Heart right ventricle (tissue), 16 donors: ENCODE data around the gene ADAM12. TPM values are rescaled to one million over a fixed set of nuclear protein-coding genes. Genes with fewer than 3 reads are reported as not detected.

Source experiments
- ATAC-seq, 8 donors: fragments of 200-7000 bp; cut with Tn5 transposase; one replicate each; pipeline ENCODE4 v1.9.1; 2020; ENCODE audit warnings: mild to moderate bottlenecking in 8 of 8, moderate library complexity in 8 of 8, moderate number of reproducible peaks in 1 of 8
- DNase-seq, 2 donors: peaks; one replicate each; pipeline ENCODE4 v3.0.0-alpha.2; 2020
- H3K27ac ChIP-seq, 10 donors: fragments of 200-600 bp; sonication (generic) in 2 of 10; one replicate each; pipeline versions ENCODE4 v1.5.0 to v1.8.0; 2020 to 2022; ENCODE audit warnings: mild to moderate bottlenecking in 3 of 10
- H3K27me3 ChIP-seq, 7 donors: fragments of 200-600 bp; one replicate each; pipeline ENCODE4 v1.8.0; 2021 to 2022; ENCODE audit warnings: mild to moderate bottlenecking in 2 of 7
- H3K36me3 ChIP-seq, 9 donors: fragments of 200-600 bp; sonication (generic) in 1 of 9; one replicate each; pipeline versions ENCODE4 v1.5.0 to v1.8.0; 2020 to 2022; ENCODE audit warnings: mild to moderate bottlenecking in 2 of 9
- H3K4me1 ChIP-seq, 9 donors: fragments of 200-600 bp; sonication (generic) in 1 of 9; one replicate each; pipeline versions ENCODE4 v1.5.0 to v1.8.0; 2020 to 2022; ENCODE audit warnings: mild to moderate bottlenecking in 4 of 9
- H3K4me3 ChIP-seq, 10 donors: fragments of 200-600 bp; sonication (generic) in 2 of 10; one replicate each; pipeline versions ENCODE4 v1.5.0 to v1.8.0; 2020 to 2022; ENCODE audit warnings: mild to moderate bottlenecking in 7 of 10, moderate library complexity in 2 of 10
- H3K9me3 ChIP-seq, 11 donors: fragments of 200-600 bp in 10 of 11; sonication (generic) in 2 of 11; one replicate each; pipeline versions ENCODE4 v1.5.0 to v1.8.0; 2013 to 2022; ENCODE audit warnings: mild to moderate bottlenecking in 2 of 11, control low read depth in 1 of 11, moderate library complexity in 1 of 11
- WGBS, 2 donors: extraction: QIAGEN DNeasy Blood & Tissue Kit; methylation state at CpG; one replicate each; pipeline ENCODE4 v1.1.7; 2013; ENCODE audit warnings: inconsistent platforms in 1 of 2; 5-methylcytosine and 5-hydroxymethylcytosine counted together
- intact Hi-C, 10 donors: fragments of 100-400 bp; cut with DNase I; formaldehyde crosslinking; loops; one replicate each; pipeline versions ENCODE4 v1.11.1 to v1.14.2; 2022
- polyA plus RNA-seq, 2 donors: library from polyadenylated mRNA; stranded (reverse); fragments of 200-250 nt; gene quantifications; one replicate each; pipeline ENCODE4 v1.2.3, GENCODE V29; 2013
- total RNA-seq, 10 donors: library from RNA; stranded (reverse); fragmentation: NEBNext Ultra II Directional in 3 of 10; extraction: Animal tissue kit (Norgen Biotek cat#: 25700) in 3 of 10; gene quantifications; one replicate each; pipeline versions ENCODE4 v1.2.1 to v1.2.4, GENCODE V29; 2021 to 2023
- TF ChIP-seq, protein P1 (sequence below), 9 donors: fragments of 200-600 bp; sonication (generic) in 2 of 9; IDR thresholded peaks; one replicate each; pipeline versions ENCODE4 v1.5.0 to v1.8.0; 2021 to 2022; ENCODE audit warnings: antibody characterized with exemption in 9 of 9, mild to moderate bottlenecking in 5 of 9, moderate library complexity in 1 of 9
- donor health status: Arrhythmogenic right ventricular cardiomyopathy.
- donor health status: ischemic (EF 13 %, LVEDD 7.1; RV severe dilation, severe dysfunction).
- donor health status: healthy with polysubstance abuse.
- donor health status: DM: no; HTN: yes; CAD: no.
- donor health status: DM: no; HTN: no; CAD: no.
- donor health status: ischemic (EF 25% LVEDD 6.9; RV normal size, moderate dysfunction).
- donor health status: ischemic (EF 25% LVEDD 5.7; RV mildly dilated, moderate dysfunction).
- donor health status: healthy.
- donor health status: DM: yes; HTN: yes; CAD: no.
- donor health status: Ischemic cardiomyopathy.
- donor health status: ischemic (EF 35%, LVEDD 5.7; RV mildly dilated, moderate dysfunction).
- donor health status: nonischemic (EF 11% LVEDD 7.7; RV severe dilation, severe dysfunction).
- donor health status: DM: yes; HTN: yes; CAD: no.
- donor health status: PGD.
- donor health status: ischemic (EF 29% LVEDD 5.4; RV normal size, mild dysfunction).
- donor health status: nonischemic (EF 23%, LVEDD 6.1; RV moderate dilation, normal function).

Gene ADAM12
- total and polyA plus RNA-seq, 12 donors = 0.07 to 6.9 (median 0.47) TPM

DNA sequence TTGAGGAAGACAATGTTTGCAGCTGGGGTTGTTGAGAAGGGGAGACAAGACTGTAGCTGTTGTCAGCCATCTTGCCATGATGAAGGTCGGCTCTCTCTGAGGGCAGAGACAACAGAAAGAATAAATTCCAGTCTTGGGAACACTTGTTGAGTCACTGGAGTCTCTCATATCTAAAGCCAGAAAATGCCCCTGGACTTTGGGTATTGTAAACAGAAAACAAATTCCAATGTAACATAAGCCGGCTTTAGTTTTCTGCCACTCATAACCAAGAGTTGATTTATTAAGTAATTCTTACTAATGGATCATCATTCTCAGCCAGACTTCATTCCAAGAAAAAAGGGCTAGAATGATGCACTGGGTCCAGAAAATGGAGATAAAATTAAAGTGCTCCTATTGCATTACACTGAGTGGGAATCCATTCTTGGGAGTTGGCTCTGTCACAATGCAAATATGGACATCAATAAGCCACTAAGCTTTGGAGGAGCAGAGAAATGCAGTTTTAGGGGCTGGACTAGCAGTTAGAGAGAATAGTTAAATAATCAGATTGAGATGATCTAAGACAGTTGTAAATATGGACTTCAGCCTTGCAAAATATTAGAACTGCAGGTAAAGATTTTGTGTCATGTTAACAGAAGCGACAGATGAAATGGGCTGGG is 78.9 kb downstream of the ADAM12 start:
- ATAC-seq (no peak), DNase-seq (no peak)
- WGBS, 2 donors = 93 to 96% methylated on average over 3 of the region's 3 CpGs
- H3K9me3 ChIP-seq = peaks cover 0 to 9% (median 0%) of the 10 kb centered on the region in 11 donors
- H3K36me3 ChIP-seq = no peaks in the 10 kb centered on the region
- H3K4me3 ChIP-seq = no peak overlapping the region
- TF ChIP-seq, protein P1, sequence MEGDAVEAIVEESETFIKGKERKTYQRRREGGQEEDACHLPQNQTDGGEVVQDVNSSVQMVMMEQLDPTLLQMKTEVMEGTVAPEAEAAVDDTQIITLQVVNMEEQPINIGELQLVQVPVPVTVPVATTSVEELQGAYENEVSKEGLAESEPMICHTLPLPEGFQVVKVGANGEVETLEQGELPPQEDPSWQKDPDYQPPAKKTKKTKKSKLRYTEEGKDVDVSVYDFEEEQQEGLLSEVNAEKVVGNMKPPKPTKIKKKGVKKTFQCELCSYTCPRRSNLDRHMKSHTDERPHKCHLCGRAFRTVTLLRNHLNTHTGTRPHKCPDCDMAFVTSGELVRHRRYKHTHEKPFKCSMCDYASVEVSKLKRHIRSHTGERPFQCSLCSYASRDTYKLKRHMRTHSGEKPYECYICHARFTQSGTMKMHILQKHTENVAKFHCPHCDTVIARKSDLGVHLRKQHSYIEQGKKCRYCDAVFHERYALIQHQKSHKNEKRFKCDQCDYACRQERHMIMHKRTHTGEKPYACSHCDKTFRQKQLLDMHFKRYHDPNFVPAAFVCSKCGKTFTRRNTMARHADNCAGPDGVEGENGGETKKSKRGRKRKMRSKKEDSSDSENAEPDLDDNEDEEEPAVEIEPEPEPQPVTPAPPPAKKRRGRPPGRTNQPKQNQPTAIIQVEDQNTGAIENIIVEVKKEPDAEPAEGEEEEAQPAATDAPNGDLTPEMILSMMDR (IDR thresholded peaks at IDR 0.05) = no peak
- intact Hi-C loops = loop anchor here in 3 of 10 donors (10.0 kb wide), 1 partner anchor 325 kb away; no protein-coding TSS in a partner anchor
- peaks cover 0 to 16% (median 10%) of the 10 kb centered on the region in 7 donors for H3K27me3 ChIP-seq
- no peak overlapping the region for H3K27ac ChIP-seq
- H3K4me1 ChIP-seq = no peaks in the 10 kb centered on the region

DNA sequence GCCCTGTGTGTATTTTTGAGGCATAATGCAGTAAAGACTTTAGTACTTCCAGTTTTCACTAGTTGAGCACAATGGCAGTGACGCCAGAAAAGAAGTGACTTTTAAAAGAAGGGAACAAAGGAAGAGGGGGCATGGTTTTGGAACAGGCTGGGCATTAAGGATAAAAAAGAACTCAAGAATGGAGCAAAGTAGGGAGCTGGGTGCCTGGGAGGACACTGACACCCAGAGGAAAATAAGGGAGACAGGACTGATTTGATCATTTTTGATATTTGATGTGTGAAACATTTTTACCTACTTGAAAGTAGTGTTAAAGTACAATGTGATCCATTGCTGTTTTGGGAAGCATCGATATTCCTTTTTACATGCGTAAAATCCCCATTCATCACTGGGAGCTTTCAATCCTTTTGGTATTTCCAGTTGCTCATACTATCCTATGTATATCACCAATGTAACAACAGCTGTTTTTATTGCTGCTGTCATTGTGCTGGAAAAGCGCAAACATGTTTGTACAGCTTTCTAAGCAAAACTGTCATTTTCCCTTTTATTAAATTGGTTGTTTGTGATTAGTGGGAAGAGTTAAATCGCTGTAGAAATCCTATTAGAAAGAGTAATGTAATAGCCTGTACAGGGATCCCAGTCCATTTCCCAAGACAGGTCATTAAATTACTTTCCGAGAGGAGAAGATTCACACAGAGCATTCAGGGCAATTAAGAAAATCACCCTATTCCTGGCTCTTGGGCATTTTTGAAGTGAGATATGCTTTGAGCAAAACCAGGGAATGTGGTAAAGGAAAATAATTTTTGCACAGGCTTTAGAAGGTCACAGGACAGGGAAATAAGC is 85.2 kb downstream of the ADAM12 start:
- TF ChIP-seq, protein P1 (IDR thresholded peaks at IDR 0.05) = peak in 7 of 9 donors; percentile 7 to 41 (median 28)

DNA sequence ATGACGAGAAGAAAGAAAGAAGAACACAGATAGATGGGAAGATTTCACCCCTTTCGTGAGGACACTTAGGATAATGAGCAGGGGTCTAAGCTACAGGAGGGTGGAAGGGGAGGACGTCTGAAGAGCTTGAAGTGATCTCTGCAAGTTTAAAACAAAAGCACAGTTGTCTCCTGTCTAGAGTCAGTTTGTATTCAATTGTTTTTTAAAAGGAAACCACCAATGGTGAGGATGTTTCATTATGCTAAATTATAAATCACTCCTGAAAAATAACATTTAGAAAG is 85.9 kb downstream of the ADAM12 start:
- H3K4me1 ChIP-seq = no peaks in the 10 kb centered on the region
- DNase-seq (no peak), ATAC-seq (no peak)
- no peak overlapping the region for H3K4me3 ChIP-seq
- intact Hi-C loops = loop anchor here in 4 of 10 donors (5.0 to 10.0 kb wide), 2 partner anchors 318 to 320 kb away; no protein-coding TSS in a partner anchor
- TF ChIP-seq, protein P1 (IDR thresholded peaks at IDR 0.05) = no peak
- H3K27me3 ChIP-seq = no peaks in the 10 kb centered on the region
- peaks cover 0 to 27% (median 0%) of the 10 kb centered on the region in 11 donors for H3K9me3 ChIP-seq
- 55 to 64% methylated on average over 3 of the region's 3 CpGs for WGBS, 2 donors
- H3K36me3 ChIP-seq = no peaks in the 10 kb centered on the region
- no peak overlapping the region for H3K27ac ChIP-seq

More for the DNA sequence above, 85.2 kb downstream of the ADAM12 start:
- 87 to 89% methylated on average over 6 of the region's 6 CpGs for WGBS, 2 donors
- H3K4me1 ChIP-seq = no peaks in the 10 kb centered on the region
- intact Hi-C loops = loop anchor here in 4 of 10 donors (5.0 to 10.0 kb wide), 2 partner anchors 318 to 321 kb away; no protein-coding TSS in a partner anchor
- ATAC-seq (no peak), DNase-seq (no peak)
- H3K4me3 ChIP-seq = no peak overlapping the region
- peaks cover 0 to 23% (median 0%) of the 10 kb centered on the region in 11 donors for H3K9me3 ChIP-seq
- no peaks in the 10 kb centered on the region for H3K27me3 ChIP-seq
- no peaks in the 10 kb centered on the region for H3K36me3 ChIP-seq
- H3K27ac ChIP-seq = no peak overlapping the region

DNA sequence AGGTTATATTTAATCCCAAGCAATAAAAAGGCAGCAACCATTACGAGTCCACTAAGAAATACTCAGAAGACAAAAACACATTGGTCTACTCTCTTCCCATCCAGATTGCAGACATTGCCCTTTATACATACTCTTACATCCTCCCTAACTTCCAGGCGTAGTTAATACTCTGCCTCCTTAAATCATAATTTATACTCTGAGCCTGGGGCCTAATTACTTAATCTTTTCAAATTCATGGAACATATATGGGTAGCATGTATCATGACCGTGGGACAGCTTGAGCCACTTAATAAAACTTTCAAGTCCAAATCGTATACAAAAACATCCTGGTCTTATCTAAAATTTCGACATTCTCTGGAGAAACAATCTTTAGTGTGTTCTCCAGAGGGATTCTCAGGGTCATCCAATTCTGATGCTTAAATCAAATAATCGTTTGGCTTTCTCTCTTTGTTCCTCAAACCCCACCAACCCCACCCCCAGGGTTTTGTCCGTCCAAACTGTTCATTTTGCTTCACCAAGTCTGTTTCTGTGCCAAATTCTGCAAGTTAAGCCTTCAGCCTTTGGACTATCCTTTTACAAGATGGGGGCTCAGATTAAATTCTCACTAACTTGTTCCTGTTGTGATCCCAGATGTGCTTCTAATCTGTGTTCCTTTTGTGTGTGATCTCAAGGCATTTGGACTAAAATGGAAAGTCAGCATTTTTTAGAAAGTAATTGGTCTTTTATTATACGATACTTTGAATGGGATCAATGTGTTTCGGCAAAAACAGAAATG is 86.4 kb downstream of the ADAM12 start:
- 66 to 67% methylated on average over 9 of the region's 9 CpGs for WGBS, 2 donors
- H3K27me3 ChIP-seq = no peaks in the 10 kb centered on the region

More for the DNA sequence above, 86.4 kb downstream of the ADAM12 start:
- H3K27ac ChIP-seq = no peak overlapping the region
- intact Hi-C loops = loop anchor here in 5 of 10 donors (2.0 to 10.0 kb wide), 3 partner anchors 317 to 320 kb away; no protein-coding TSS in a partner anchor
- peaks cover 0 to 27% (median 0%) of the 10 kb centered on the region in 11 donors for H3K9me3 ChIP-seq
- TF ChIP-seq, protein P1 (IDR thresholded peaks at IDR 0.05) = no peak
- ATAC-seq (no peak), DNase-seq (no peak)
- H3K4me1 ChIP-seq = no peaks in the 10 kb centered on the region
- no peaks in the 10 kb centered on the region for H3K36me3 ChIP-seq
- H3K4me3 ChIP-seq = no peak overlapping the region
